HUES48 (cell line): ENCODE results near the gene HYDIN.

Experiments used
- H3K27ac ChIP-seq: one replicate; pipeline ENCODE4 v1.7.0; 2013; ENCODE audit warnings: low read depth, low read length, inconsistent platforms
- H3K27me3 ChIP-seq: 2 replicates; pipeline ENCODE4 v1.6.1; 2013; ENCODE audit warnings: mild to moderate bottlenecking, low read length; ENCODE audit not compliant: control insufficient read depth, insufficient read depth
- H3K36me3 ChIP-seq: 2 replicates; pipeline ENCODE4 v1.6.1; 2013; ENCODE audit warnings: low read length; ENCODE audit not compliant: control insufficient read depth, insufficient read depth
- H3K4me1 ChIP-seq: 2 replicates; pipeline ENCODE4 v1.6.1; 2013; ENCODE audit warnings: mild to moderate bottlenecking, low read length; ENCODE audit not compliant: control insufficient read depth, insufficient read depth
- H3K4me3 ChIP-seq: 2 replicates; pipeline ENCODE4 v1.5.1; 2013; ENCODE audit warnings: mild to moderate bottlenecking, low read depth, low read length
- H3K9ac ChIP-seq: 2 replicates; pipeline ENCODE4 v1.6.1; 2013; ENCODE audit warnings: mild to moderate bottlenecking, low read depth, low read length, moderate library complexity
- H3K9me3 ChIP-seq: 2 replicates; pipeline ENCODE4 v1.6.1; 2013; ENCODE audit warnings: low read length; ENCODE audit not compliant: control insufficient read depth, insufficient read depth

The HYDIN gene

DNA sequence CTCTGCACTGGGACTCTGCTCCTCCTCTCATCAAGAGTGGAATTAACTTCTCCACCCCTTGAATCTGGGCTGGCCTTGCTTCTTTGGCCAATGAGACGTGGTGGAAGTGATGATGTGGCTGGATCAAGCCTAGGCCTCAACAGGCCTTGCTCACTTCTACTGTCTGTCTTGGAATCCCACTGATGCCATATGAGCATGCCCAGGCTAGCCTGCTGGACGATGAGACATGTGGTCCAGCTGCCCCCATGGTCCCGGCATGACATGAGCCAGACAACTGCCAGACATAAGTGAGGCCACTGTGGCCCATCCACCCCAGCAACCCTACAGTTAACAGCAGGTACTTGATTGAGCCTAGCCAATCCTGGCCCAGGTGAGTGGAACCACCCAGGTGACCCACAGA, 448.3 kb downstream of the HYDIN start:
- Histone ChIP-seq H3K27ac (no peak overlapping the region), H3K36me3 (peaks cover 81% of the 10 kb centered on the region), H3K9me3 (peaks cover 3% of the 10 kb centered on the region; the same call in 1 of the 2 replicates), H3K4me3 (no peak overlapping the region), H3K27me3 (no peaks in the 10 kb centered on the region), H3K4me1 (no peaks in the 10 kb centered on the region), H3K9ac (no peak overlapping the region)

DNA sequence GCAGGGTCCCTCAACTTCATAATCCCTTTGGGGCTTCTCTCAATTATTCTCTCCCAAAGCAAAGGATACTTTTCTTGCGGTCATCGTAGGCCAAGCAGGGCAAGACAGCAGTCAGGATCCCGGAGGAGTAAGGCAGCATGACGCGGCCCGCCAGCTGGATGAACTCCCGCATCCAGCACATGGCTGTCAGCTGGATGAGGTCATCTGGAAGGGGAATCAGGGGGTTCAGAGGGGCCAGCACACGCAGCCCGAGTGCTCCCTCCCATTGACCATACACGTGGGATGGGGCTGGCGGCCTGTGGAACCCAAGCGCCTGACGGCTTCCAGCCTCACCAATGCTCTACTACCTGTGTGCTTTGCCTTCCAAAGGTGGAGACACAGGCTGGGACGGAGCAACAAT, 448.7 kb downstream of the HYDIN start:
- Histone ChIP-seq H3K27me3 (no peaks in the 10 kb centered on the region), H3K9me3 (peaks cover 3% of the 10 kb centered on the region; the same call in 1 of the 2 replicates), H3K36me3 (peaks cover 79% of the 10 kb centered on the region), H3K9ac (no peak overlapping the region), H3K4me3 (no peak overlapping the region), H3K4me1 (no peaks in the 10 kb centered on the region), H3K27ac (no peak overlapping the region)

DNA sequence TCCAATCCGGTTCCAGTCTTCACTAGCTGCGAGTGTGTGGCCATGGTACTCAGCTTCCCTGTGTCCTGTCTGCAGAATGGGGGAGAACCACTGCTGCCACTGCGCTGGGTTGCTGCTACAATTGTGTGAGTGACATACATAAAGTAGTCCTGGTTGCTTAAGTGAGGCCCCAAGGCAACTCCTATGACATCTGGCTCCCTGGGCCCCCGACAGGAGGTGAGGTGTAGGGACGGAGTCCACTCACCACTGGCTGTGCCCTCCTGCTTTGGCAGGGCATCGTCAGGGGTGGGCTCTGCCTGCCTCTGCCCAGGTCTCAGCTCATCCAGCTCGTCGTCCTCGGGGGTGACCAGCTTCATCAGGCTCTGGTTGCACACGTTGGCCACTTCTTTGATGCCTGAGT, 450.0 kb downstream of the HYDIN start:
- Histone ChIP-seq H3K4me3 (no peak overlapping the region), H3K27ac (no peak overlapping the region), H3K27me3 (no peaks in the 10 kb centered on the region), H3K4me1 (no peaks in the 10 kb centered on the region), H3K9ac (no peak overlapping the region), H3K36me3 (peaks cover 68% of the 10 kb centered on the region), H3K9me3 (peaks cover 3% of the 10 kb centered on the region; the same call in 1 of the 2 replicates)

DNA sequence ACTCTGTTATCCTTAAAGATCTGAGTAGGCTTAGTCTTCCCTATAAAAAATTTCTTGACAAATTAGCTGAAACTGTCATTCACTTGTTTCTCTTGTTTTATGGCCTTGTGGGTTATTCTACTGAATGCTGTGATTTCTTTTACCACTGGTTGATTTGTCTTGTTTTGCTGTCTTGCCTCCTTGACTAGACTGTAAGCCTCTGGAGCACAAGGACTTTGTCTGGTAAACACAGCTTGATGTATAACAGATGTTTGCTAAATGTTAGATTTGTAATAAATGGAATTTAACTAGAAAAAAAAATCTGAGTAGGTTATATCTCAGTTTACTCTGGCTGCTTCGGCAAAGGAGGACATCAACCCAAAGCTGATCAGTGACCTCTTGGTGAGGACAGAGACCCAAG, 451.2 kb downstream of the HYDIN start:
- no peak overlapping the region for H3K4me3 ChIP-seq
- peak overlapping the region; percentile 3 for H3K27ac ChIP-seq
- no peak overlapping the region for H3K9ac ChIP-seq
- H3K9me3 ChIP-seq: peaks cover 3% of the 10 kb centered on the region; the same call in 1 of the 2 replicates
- H3K36me3 ChIP-seq: peaks cover 56% of the 10 kb centered on the region
- H3K27me3 ChIP-seq: no peaks in the 10 kb centered on the region
- no peaks in the 10 kb centered on the region for H3K4me1 ChIP-seq

DNA sequence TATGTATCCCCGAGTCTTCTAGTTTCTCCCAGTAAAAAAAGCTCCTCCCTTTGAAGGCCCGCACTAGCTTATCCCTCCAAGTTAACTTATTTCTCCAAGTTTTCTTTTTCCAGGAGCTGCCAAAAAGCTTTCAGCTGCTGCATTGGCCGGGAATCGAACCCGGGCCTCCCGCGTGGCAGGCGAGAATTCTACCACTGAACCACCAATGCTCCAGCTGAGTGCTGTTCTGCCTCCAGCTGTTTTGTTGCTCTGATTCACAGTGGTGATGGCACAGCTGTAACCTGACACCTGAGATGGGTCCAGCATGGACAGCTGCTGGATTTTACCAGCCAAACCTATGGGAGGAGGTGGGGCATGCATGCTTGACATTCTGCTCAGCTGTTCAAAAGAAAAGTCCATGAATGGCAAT, 451.6 kb downstream of the HYDIN start:
- Histone ChIP-seq H3K4me1 (no peaks in the 10 kb centered on the region), H3K36me3 (peaks cover 51% of the 10 kb centered on the region), H3K9me3 (peaks cover 3% of the 10 kb centered on the region; the same call in 1 of the 2 replicates), H3K9ac (no peak overlapping the region), H3K27ac (no peak overlapping the region), H3K27me3 (no peaks in the 10 kb centered on the region), H3K4me3 (no peak overlapping the region)

DNA sequence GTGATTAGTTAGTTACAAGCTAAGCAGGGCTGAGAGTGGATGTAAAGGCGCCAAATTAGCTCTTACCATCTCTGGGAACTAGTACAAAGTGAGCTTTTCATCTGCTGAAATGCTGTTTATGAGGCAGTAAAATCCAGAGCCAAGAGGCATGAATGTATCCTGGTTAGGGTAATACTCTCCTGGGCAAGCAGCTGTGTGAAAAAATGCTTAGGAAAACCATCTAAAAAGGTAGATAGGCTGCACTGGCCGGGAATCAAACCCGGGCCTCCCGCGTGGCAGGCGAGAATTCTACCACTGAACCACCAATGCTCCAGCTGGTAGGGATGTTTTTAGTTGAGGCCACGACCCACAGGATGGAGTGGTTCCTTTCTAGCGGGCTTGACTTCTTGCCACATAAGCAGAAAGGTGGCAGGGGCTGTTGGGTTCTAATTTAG, 452.5 kb downstream of the HYDIN start:
- H3K4me1 ChIP-seq: no peaks in the 10 kb centered on the region
- H3K27ac ChIP-seq: no peak overlapping the region
- H3K4me3 ChIP-seq: no peak overlapping the region
- peaks cover 45% of the 10 kb centered on the region for H3K36me3 ChIP-seq
- no peaks in the 10 kb centered on the region for H3K27me3 ChIP-seq
- H3K9me3 ChIP-seq: peaks cover 3% of the 10 kb centered on the region; the same call in 1 of the 2 replicates
- no peak overlapping the region for H3K9ac ChIP-seq

DNA sequence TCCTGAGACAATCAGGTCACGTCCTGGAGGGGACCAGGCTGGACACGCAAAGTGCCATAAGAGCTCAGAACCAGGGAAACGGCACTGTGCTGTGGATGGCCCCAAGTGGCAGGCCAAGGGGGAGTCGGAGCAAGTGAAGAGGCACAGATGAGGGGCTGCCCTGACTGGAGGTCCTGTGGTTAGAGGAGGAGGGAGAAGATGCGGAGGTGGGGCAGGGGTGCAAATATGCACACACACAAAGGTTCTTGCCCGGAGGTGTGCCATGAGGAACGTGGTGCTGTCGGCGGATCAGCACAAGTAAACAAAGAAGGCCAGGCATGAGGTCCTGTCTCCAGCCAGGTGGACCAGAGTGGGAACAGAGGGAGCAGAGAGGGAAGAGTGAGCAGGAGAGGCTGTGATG, 453.0 kb downstream of the HYDIN start:
- Histone ChIP-seq H3K36me3 (peaks cover 40% of the 10 kb centered on the region), H3K4me3 (no peak overlapping the region), H3K27ac (no peak overlapping the region), H3K4me1 (no peaks in the 10 kb centered on the region), H3K9ac (no peak overlapping the region), H3K27me3 (no peaks in the 10 kb centered on the region), H3K9me3 (peaks cover 3% of the 10 kb centered on the region; the same call in 1 of the 2 replicates)

DNA sequence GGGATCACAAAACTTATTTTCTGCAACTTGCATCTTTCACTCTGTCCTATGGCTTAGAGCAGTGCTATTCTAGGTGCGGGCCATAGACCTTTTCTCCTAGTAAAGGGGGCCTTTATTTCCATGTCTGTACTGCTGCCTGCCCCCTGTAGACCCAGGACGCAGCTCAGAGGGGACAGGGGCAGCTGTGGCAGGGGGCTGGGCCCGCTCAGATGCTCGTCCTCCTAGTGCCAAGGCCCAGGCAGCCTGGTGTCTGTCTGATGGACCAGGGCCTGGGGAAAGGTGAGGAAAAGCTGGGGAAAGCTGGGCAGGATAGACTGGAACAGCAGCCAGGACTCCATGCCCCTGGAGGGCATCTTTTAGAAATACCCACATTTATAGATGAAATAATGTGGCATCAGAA, 455.1 kb downstream of the HYDIN start:
- H3K27ac ChIP-seq: no peak overlapping the region
- no peaks in the 10 kb centered on the region for H3K9me3 ChIP-seq
- H3K36me3 ChIP-seq: peaks cover 37% of the 10 kb centered on the region
- no peaks in the 10 kb centered on the region for H3K27me3 ChIP-seq
- H3K4me1 ChIP-seq: no peaks in the 10 kb centered on the region
- no peak overlapping the region for H3K4me3 ChIP-seq
- no peak overlapping the region for H3K9ac ChIP-seq

DNA sequence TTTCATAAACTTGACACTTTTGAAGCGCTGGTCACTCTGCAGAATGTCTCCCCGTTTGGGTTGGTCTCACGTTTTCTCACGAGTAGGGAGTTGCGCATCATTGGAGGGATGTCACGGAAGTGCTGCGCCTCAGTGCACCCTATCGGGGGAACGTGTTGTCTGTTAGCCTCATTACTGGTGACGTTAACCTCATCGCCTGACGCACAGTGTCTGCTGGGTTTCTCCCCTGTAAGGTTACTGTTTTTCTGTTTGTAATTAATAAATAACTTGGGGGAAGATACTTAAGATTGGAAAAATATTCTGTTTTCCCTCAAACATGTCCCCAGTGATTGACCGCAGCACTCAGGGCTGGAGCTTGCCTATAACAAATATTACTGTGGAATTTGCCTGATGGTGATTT, 456.3 kb downstream of the HYDIN start:
- peaks cover 32% of the 10 kb centered on the region for H3K36me3 ChIP-seq

DNA sequence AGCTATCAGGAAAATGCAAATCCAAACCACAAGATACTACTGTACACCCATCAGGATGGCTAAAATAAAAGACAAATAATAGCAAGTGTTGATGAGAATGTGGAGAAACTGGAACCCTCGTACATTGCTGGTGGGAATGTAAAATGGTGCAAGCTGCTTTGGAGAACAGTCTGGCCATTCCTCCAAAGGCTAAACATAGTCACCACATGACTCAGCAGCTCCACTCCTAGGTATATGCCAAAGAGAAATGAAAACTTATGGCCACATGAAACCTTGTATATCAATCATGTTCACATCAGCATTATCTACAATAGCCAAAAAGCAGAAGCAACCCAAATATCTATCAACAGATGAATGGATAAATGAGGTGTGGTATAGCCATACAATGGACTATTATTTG, 458.0 kb downstream of the HYDIN start:
- Histone ChIP-seq H3K9ac (no peak overlapping the region), H3K27me3 (no peaks in the 10 kb centered on the region), H3K4me1 (no peaks in the 10 kb centered on the region), H3K27ac (no peak overlapping the region), H3K4me3 (no peak overlapping the region), H3K9me3 (no peaks in the 10 kb centered on the region), H3K36me3 (peaks cover 29% of the 10 kb centered on the region)

More for the DNA sequence above, 456.3 kb downstream of the HYDIN start:
- H3K27me3 ChIP-seq: no peaks in the 10 kb centered on the region
- H3K27ac ChIP-seq: no peak overlapping the region
- H3K4me3 ChIP-seq: no peak overlapping the region
- H3K4me1 ChIP-seq: no peaks in the 10 kb centered on the region
- H3K9me3 ChIP-seq: no peaks in the 10 kb centered on the region
- no peak overlapping the region for H3K9ac ChIP-seq

DNA sequence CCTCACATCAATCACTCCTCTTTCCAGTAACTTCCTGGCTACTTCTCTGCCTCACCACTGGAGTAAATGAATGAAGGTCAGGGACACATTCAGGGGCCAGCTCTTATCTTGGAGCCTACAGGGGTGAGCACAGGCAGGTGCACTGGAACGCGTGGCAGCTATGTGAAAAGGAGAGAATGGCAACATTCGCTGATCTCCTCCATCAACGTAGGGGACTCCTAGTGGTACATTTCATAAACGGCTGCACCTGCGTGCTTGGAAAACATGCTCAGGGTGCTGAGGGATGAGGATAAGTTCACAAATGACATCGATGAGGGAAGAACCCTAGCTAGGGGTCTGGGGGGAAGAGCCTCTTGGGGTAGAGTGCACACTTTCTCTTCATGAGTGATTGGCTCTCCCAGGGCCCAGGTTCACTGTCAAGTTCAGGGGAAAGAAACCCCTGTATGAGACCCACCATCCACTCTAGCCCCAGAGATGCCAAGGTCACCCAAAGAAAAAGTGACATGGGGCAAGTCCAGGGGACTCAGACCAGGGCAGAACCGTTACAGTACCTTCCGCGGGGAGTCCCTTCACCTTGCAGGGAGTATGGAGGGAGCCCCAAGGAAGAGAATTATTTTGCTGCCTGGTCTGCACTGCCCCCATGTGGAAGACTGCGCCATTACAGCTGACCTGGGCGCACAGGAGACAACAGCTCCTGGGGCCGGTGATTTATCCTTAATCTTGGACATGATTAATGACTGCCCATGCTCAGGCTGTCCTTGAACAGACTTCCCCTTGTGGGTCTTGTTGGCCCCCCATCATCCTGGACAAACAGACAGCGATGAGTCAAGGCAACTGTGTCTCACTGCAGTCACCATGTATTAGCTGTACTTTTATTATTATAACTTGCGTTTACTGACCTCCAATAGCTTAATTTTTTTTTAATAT, 459.6 kb downstream of the HYDIN start:
- Histone ChIP-seq H3K9ac (no peak overlapping the region), H3K27me3 (no peaks in the 10 kb centered on the region), H3K4me1 (no peaks in the 10 kb centered on the region), H3K36me3 (peaks cover 32% of the 10 kb centered on the region), H3K27ac (no peak overlapping the region), H3K4me3 (no peak overlapping the region), H3K9me3 (no peaks in the 10 kb centered on the region)
